Heart right ventricle (tissue), 16 donors: ENCODE data around the gene IP6K3. TPM values are rescaled to one million over a fixed set of nuclear protein-coding genes. Genes with fewer than 3 reads are reported as not detected.

Experiments
- ATAC-seq, 8 donors: fragments of 200-7000 bp; cut with Tn5 transposase; one replicate each; pipeline ENCODE4 v1.9.1; 2020; ENCODE audit warnings: mild to moderate bottlenecking in 8 of 8, moderate library complexity in 8 of 8, moderate number of reproducible peaks in 1 of 8
- DNase-seq, 2 donors: peaks; one replicate each; pipeline ENCODE4 v3.0.0-alpha.2; 2020
- H3K27ac ChIP-seq, 10 donors: fragments of 200-600 bp; sonication (generic) in 2 of 10; one replicate each; pipeline versions ENCODE4 v1.5.0 to v1.8.0; 2020 to 2022; ENCODE audit warnings: mild to moderate bottlenecking in 3 of 10
- H3K27me3 ChIP-seq, 7 donors: fragments of 200-600 bp; one replicate each; pipeline ENCODE4 v1.8.0; 2021 to 2022; ENCODE audit warnings: mild to moderate bottlenecking in 2 of 7
- H3K36me3 ChIP-seq, 9 donors: fragments of 200-600 bp; sonication (generic) in 1 of 9; one replicate each; pipeline versions ENCODE4 v1.5.0 to v1.8.0; 2020 to 2022; ENCODE audit warnings: mild to moderate bottlenecking in 2 of 9
- H3K4me1 ChIP-seq, 9 donors: fragments of 200-600 bp; sonication (generic) in 1 of 9; one replicate each; pipeline versions ENCODE4 v1.5.0 to v1.8.0; 2020 to 2022; ENCODE audit warnings: mild to moderate bottlenecking in 4 of 9
- H3K4me3 ChIP-seq, 10 donors: fragments of 200-600 bp; sonication (generic) in 2 of 10; one replicate each; pipeline versions ENCODE4 v1.5.0 to v1.8.0; 2020 to 2022; ENCODE audit warnings: mild to moderate bottlenecking in 7 of 10, moderate library complexity in 2 of 10
- H3K9me3 ChIP-seq, 11 donors: fragments of 200-600 bp in 10 of 11; sonication (generic) in 2 of 11; one replicate each; pipeline versions ENCODE4 v1.5.0 to v1.8.0; 2013 to 2022; ENCODE audit warnings: mild to moderate bottlenecking in 2 of 11, control low read depth in 1 of 11, moderate library complexity in 1 of 11
- CTCF ChIP-seq, 9 donors: fragments of 200-600 bp; sonication (generic) in 2 of 9; IDR thresholded peaks; one replicate each; pipeline versions ENCODE4 v1.5.0 to v1.8.0; 2021 to 2022; ENCODE audit warnings: antibody characterized with exemption in 9 of 9, mild to moderate bottlenecking in 5 of 9, moderate library complexity in 1 of 9
- WGBS, 2 donors: extraction: QIAGEN DNeasy Blood & Tissue Kit; methylation state at CpG; one replicate each; pipeline ENCODE4 v1.1.7; 2013; ENCODE audit warnings: inconsistent platforms in 1 of 2; 5-methylcytosine and 5-hydroxymethylcytosine counted together
- intact Hi-C, 10 donors: fragments of 100-400 bp; cut with DNase I; formaldehyde crosslinking; loops; one replicate each; pipeline versions ENCODE4 v1.11.1 to v1.14.2; 2022
- polyA plus RNA-seq, 2 donors: library from polyadenylated mRNA; stranded (reverse); fragments of 200-250 nt; gene quantifications; one replicate each; pipeline ENCODE4 v1.2.3, GENCODE V29; 2013
- total RNA-seq, 10 donors: library from RNA; stranded (reverse); fragmentation: NEBNext Ultra II Directional in 3 of 10; extraction: Animal tissue kit (Norgen Biotek cat#: 25700) in 3 of 10; gene quantifications; one replicate each; pipeline versions ENCODE4 v1.2.1 to v1.2.4, GENCODE V29; 2021 to 2023
- donor health status: Arrhythmogenic right ventricular cardiomyopathy.
- donor health status: ischemic (EF 13 %, LVEDD 7.1; RV severe dilation, severe dysfunction).
- donor health status: healthy with polysubstance abuse.
- donor health status: DM: no; HTN: yes; CAD: no.
- donor health status: DM: no; HTN: no; CAD: no.
- donor health status: ischemic (EF 25% LVEDD 6.9; RV normal size, moderate dysfunction).
- donor health status: ischemic (EF 25% LVEDD 5.7; RV mildly dilated, moderate dysfunction).
- donor health status: healthy.
- donor health status: DM: yes; HTN: yes; CAD: no.
- donor health status: Ischemic cardiomyopathy.
- donor health status: ischemic (EF 35%, LVEDD 5.7; RV mildly dilated, moderate dysfunction).
- donor health status: nonischemic (EF 11% LVEDD 7.7; RV severe dilation, severe dysfunction).
- donor health status: DM: yes; HTN: yes; CAD: no.
- donor health status: PGD.
- donor health status: ischemic (EF 29% LVEDD 5.4; RV normal size, mild dysfunction).
- donor health status: nonischemic (EF 23%, LVEDD 6.1; RV moderate dilation, normal function).

IP6K3 gene
- total and polyA plus RNA-seq, 12 donors, result 15.9 to 55.7 (median 27.5) TPM

GRCh38 chr6:33777398-33778388, 31.0 kb upstream of the IP6K3 start:
- no peak for TF ChIP-seq CTCF (IDR thresholded peaks at IDR 0.05)
- 89 to 91% methylated on average over 25 of the region's 25 CpGs for WGBS, 2 donors
- Histone ChIP-seq H3K9me3 (no peaks in the 10 kb centered on the region), H3K36me3 (peaks cover 8 to 100% (median 71%) of the 10 kb centered on the region in 9 donors), H3K4me3 (no peak overlapping the region), H3K27ac (no peak overlapping the region), H3K27me3 (no peaks in the 10 kb centered on the region), H3K4me1 (peaks cover 7 to 37% (median 24%) of the 10 kb centered on the region in 9 donors)
- ATAC-seq (no peak), DNase-seq (no peak)
- intact Hi-C loops, result no loop called here

- Histone ChIP-seq H3K36me3 (peaks cover 8 to 99% (median 71%) of the 10 kb centered on the region in 9 donors), H3K27me3 (no peaks in the 10 kb centered on the region), H3K27ac (no peak overlapping the region), H3K4me1 (peaks cover 10 to 37% (median 24%) of the 10 kb centered on the region in 9 donors), H3K9me3 (no peaks in the 10 kb centered on the region), H3K4me3 (no peak overlapping the region)
- WGBS, 2 donors, result 87 to 90% methylated on average over 13 of the region's 13 CpGs
- TF ChIP-seq CTCF (IDR thresholded peaks at IDR 0.05), result no peak
- DNase-seq, result no peak
- intact Hi-C loops, result no loop called here
- ATAC-seq, result no peak
Observed at GRCh38 chr6:33776764-33777163, 30.1 kb upstream of the IP6K3 start.

GRCh38 chr6:33776186-33776585, 29.5 kb upstream of the IP6K3 start:
- no peak for TF ChIP-seq CTCF (IDR thresholded peaks at IDR 0.05)
- ATAC-seq (no peak), DNase-seq (no peak)
- Histone ChIP-seq H3K9me3 (no peaks in the 10 kb centered on the region), H3K4me1 (peaks cover 7 to 37% (median 24%) of the 10 kb centered on the region in 9 donors), H3K36me3 (peaks cover 8 to 93% (median 71%) of the 10 kb centered on the region in 9 donors), H3K27me3 (no peaks in the 10 kb centered on the region), H3K27ac (no peak overlapping the region), H3K4me3 (no peak overlapping the region)
- WGBS, 2 donors, result 89 to 91% methylated on average over 4 of the region's 4 CpGs
- intact Hi-C loops, result no loop called here

GRCh38 chr6:33774774-33775173, 28.1 kb upstream of the IP6K3 start:
- H3K9me3 ChIP-seq, result no peaks in the 10 kb centered on the region
- H3K27me3 ChIP-seq, result no peaks in the 10 kb centered on the region
- DNase-seq (no peak), ATAC-seq (no peak)
- intact Hi-C loops, result loop anchor here in 4 of 10 donors (5.0 kb wide), 2 partner anchors 253 to 378 kb away; no protein-coding TSS in a partner anchor
- peaks cover 11 to 37% (median 26%) of the 10 kb centered on the region in 9 donors for H3K4me1 ChIP-seq
- no peak for TF ChIP-seq CTCF (IDR thresholded peaks at IDR 0.05)
- no peak overlapping the region for H3K27ac ChIP-seq
- peaks cover 8 to 79% (median 66%) of the 10 kb centered on the region in 9 donors for H3K36me3 ChIP-seq
- no peak overlapping the region for H3K4me3 ChIP-seq
- WGBS, 2 donors, result 96 to 99% methylated on average over 3 of the region's 3 CpGs
